Keratinocyte (primary cell): ENCODE measurements around the gene FAM110A.

ENCODE experiments used
- EZH2 ChIP-seq: IDR thresholded peaks from one replicate; pipeline ENCODE4 v1.6.1; 2012; ENCODE audit warnings: inconsistent platforms, mild to moderate bottlenecking, low read length, moderate library complexity
- TF ChIP-seq, protein P1 (sequence below), 3 experiments: IDR thresholded peaks in 1 of 3; conservative IDR thresholded peaks in 1 of 3; optimal IDR thresholded peaks in 1 of 3; 2 replicates in 2 of 3; 3 replicates in 1 of 3; pipeline versions ENCODE3 to v1.5.1; 2011; ENCODE audit warnings: low read length in 3 of 3, mild to moderate bottlenecking in 3 of 3, moderate library complexity in 2 of 3, control low read depth in 1 of 3, inconsistent platforms in 1 of 3; ENCODE audit not compliant: insufficient read depth in 2 of 3; ENCODE audit errors: extremely low read depth in 1 of 3

DNA sequence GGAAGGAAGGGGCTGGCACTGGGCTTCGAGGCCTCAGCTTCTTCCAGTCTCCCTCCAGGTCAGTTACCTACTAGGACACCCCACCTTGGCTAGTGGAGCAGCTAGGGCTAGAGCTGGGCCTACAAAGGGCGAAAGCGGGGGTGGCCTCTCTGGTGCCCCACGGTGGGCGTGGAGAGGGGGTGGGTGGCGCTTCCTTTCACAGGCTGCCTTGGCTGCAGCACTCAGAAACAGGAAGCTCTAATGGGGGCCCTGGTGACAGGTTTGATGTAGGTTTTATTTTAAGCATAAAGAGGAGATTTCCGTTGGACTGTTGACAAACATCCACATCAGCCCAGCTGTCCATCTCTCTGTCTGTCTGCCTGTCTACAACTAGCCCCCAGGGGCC, 13.4 kb downstream of the FAM110A start:
- TF ChIP-seq, protein P1, sequence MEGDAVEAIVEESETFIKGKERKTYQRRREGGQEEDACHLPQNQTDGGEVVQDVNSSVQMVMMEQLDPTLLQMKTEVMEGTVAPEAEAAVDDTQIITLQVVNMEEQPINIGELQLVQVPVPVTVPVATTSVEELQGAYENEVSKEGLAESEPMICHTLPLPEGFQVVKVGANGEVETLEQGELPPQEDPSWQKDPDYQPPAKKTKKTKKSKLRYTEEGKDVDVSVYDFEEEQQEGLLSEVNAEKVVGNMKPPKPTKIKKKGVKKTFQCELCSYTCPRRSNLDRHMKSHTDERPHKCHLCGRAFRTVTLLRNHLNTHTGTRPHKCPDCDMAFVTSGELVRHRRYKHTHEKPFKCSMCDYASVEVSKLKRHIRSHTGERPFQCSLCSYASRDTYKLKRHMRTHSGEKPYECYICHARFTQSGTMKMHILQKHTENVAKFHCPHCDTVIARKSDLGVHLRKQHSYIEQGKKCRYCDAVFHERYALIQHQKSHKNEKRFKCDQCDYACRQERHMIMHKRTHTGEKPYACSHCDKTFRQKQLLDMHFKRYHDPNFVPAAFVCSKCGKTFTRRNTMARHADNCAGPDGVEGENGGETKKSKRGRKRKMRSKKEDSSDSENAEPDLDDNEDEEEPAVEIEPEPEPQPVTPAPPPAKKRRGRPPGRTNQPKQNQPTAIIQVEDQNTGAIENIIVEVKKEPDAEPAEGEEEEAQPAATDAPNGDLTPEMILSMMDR (optimal IDR thresholded peaks at IDR 0.05 in 1 of 3, IDR thresholded peaks at IDR 0.05 in 1 of 3, conservative IDR thresholded peaks at IDR 0.05 in 1 of 3; ENCODE audit: extremely low read depth in 1 of 3, insufficient read depth in 2 of 3, low read length in 3 of 3) = no peak
- no peak for TF ChIP-seq EZH2
